B cell (primary cell): ENCODE measurements around the gene KCNMB2.

Experiments
- CTCF ChIP-seq: fragments of 200-600 bp; IDR thresholded peaks from one replicate; pipeline ENCODE4 v1.8.0; 2022; ENCODE audit warnings: antibody characterized with exemption, mild to moderate bottlenecking
- EZH2 ChIP-seq: IDR thresholded peaks from 2 replicates; pipeline ENCODE4 v1.6.1; 2012; ENCODE audit warnings: borderline replicate concordance, low read depth, mild to moderate bottlenecking, moderate library complexity, low read length; ENCODE audit not compliant: insufficient read depth, poor library complexity, severe bottlenecking

DNA sequence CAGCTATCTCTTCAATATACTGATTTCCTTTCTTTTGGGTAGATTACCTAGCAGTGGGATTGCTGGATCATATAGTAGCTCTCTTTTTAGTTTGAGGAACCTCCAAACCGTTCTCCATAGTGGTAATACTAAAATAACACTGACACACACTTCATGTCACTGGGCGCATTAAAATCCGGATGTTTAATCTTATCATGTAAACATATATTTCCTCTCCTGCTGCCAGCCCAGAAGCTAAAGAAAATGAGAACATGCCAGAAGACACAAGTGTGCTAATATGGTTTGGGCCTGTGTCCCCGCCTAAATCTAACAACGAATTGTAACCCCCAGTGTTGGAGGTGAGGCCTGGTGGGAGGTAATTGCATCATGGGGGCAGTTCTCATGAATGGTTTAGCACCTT, 23.6 kb upstream of the KCNMB2 start:
- TF ChIP-seq CTCF (no peak), EZH2 (no peak)
